ENCODE data around the gene PI4K2B.
"Not testable (repeated sequence)": the region's sequence is repeated elsewhere in the genome, so short reads cannot be mapped to it uniquely, and the experiment has no call there.

Gene PI4K2B

DNA sequence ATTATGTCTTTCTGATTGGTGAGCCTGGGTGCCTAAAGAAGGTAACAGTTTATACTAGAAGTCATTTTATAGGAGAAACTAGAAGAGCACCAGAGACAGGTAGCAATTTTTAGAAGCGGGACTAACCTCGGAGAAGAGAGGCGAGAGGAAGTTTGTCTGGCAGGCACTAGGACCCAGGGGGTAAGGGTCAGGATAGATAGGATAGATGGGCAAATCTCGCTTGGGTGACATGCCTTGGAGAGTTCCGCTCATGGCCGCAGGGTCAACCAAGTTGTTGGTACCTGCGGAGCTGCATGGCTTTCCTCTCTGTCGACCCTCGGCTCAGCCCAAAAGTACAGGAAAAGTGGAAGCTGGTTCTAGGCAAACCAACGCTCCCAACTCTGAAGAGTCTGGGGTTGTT lies 11.3 kb downstream of the PI4K2B start:
- TF ChIP-seq, protein P1, sequence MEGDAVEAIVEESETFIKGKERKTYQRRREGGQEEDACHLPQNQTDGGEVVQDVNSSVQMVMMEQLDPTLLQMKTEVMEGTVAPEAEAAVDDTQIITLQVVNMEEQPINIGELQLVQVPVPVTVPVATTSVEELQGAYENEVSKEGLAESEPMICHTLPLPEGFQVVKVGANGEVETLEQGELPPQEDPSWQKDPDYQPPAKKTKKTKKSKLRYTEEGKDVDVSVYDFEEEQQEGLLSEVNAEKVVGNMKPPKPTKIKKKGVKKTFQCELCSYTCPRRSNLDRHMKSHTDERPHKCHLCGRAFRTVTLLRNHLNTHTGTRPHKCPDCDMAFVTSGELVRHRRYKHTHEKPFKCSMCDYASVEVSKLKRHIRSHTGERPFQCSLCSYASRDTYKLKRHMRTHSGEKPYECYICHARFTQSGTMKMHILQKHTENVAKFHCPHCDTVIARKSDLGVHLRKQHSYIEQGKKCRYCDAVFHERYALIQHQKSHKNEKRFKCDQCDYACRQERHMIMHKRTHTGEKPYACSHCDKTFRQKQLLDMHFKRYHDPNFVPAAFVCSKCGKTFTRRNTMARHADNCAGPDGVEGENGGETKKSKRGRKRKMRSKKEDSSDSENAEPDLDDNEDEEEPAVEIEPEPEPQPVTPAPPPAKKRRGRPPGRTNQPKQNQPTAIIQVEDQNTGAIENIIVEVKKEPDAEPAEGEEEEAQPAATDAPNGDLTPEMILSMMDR (IDR thresholded peaks at IDR 0.05; ENCODE audit: control insufficient read depth, insufficient read depth, low read depth, low read length, missing control alignments) = no peak
- no peak for DNase-seq (ENCODE audit: low read depth)

DNA sequence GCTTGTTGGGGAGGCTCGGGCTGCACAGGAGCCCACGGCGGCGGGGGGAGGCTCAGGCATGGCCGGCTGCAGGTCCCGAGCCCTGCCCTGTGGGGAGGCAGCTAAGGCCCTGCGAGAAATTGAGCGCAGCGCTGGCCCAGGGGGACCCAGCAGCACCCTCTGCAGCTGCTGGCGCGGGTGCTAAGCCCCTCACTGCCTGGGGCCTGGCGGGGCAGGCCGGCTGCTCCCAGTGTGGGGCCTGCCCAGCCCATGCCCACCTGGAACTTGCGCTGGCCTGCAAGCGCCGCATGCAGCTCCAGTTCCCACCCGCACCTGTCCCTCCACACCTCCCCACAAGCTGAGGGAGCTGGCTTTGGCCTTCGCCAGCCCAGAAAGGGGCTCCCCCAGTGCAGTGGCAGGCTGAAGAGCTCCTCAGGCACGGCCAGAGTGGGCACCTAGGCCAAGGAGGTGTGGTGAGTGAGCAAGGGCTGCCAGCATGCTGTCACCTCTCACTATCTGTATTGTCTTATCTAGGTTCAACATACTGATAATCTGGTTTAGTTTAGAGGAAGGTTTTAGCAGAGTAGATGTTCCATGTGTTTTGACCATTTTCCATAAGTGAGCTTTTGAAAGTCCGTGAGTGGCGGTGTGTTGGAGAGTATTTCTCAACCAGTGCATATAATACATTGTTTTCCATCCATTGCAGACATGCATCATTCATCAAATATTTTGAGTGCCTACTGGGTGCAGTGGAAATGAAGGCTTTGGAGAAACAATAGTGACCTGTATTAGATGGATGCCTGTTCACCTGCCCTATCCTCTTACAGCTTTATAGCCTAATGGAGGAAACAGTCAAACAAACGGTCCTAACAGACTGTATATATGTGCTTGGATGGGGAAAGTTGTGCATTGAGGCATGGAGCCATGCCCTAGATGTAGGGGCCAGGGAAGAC lies 13.1 kb downstream of the PI4K2B start:
- TF ChIP-seq, protein P1 (IDR thresholded peaks at IDR 0.05; ENCODE audit: control insufficient read depth, insufficient read depth, low read depth, low read length, missing control alignments) = no peak
- no peak for DNase-seq (ENCODE audit: low read depth)

More for the DNA sequence above, 11.3 kb downstream of the PI4K2B start:
- H3K4me3 ChIP-seq (ENCODE audit: control insufficient read depth, low read depth, low read length) = no peak overlapping the region

DNA sequence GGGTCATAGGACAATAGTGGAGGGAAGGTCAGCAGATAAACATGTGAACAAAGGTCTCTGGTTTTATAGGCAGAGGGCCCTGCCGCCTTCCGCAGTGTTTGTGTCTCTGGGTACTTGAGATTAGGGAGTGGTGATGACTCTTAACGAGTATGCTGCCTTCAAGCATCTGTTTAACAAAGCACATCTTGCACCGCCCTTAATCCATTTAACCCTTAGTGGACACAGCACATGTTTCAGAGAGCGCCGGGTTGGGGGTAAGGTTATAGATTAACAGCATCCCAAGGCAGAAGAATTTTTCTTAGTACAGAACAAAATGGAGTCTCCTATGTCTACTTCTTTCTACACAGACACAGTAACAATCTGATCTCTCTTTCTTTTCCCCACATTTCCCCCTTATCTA lies 15.0 kb downstream of the PI4K2B start:
- H3K4me3 ChIP-seq (ENCODE audit: control insufficient read depth, low read depth, low read length); DNase-seq (ENCODE audit: low read depth): not testable (repeated sequence)

More for the DNA sequence above, 13.1 kb downstream of the PI4K2B start:
- H3K4me3 ChIP-seq (ENCODE audit: control insufficient read depth, low read depth, low read length) = no peak overlapping the region

DNA sequence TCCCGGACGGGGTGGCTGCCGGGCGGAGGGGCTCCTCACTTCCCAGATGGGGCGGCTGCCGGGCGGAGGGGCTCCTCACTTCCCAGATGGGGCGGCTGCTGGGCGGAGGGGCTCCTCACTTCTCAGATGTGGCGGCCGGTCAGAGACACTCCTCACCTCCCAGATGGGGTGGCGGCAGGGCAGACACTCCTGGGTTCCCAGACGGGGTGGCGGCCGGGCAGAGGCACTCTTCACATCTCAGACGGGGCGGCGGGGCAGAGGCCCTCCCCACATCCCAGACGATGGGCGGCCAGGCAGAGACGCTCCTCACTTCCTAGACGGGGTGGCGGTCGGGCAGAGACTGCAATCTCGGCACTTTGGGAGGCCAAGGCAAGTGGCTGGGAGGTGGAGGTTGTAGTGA lies 15.7 kb downstream of the PI4K2B start:
- not testable (repeated sequence) for DNase-seq (ENCODE audit: low read depth)

DNA sequence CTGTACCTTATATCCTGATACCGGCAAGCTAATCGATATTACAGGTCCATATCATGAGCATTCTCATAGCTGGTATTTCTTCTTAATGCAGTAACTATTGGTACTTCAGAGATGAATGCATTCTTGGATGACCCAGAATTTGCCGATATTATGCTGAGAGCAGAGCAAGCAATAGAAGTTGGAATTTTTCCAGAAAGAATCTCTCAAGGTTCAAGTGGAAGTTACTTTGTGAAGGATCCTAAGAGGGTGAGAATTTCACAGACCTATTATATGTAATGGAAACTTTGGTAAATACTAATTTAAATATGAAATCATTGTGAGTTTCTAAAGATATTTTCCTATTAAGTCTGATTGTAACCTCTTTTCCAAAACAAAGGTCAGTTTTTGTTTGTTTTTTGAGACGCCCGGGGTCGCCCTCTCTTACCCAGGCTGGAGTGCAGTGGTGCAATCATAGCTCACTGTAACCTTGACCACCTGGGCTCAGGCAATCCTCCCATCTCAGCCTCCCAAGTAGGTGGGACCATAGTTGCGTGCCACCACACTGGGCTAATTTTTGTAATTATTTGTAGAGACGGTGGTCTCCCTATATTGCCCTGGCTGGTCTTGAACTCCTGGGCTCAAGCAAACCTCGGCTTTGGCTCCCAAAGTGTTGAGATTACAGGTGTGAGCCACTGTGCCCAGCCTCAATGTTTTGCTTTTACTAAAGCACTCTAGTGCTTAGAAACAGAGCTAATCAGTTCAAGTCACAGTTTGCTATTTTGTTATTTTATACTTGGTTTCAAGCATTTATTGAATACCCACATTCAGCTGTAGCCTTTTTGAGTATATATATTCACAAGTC lies 18.6 kb downstream of the PI4K2B start:
- H3K4me3 ChIP-seq (ENCODE audit: control insufficient read depth, low read depth, low read length) = no peak overlapping the region
- no peak for DNase-seq (ENCODE audit: low read depth)
- TF ChIP-seq, protein P1 (IDR thresholded peaks at IDR 0.05; ENCODE audit: control insufficient read depth, insufficient read depth, low read depth, low read length, missing control alignments) = no peak

More for the DNA sequence above, 15.7 kb downstream of the PI4K2B start:
- not testable (repeated sequence) for H3K4me3 ChIP-seq (ENCODE audit: control insufficient read depth, low read depth, low read length)

DNA sequence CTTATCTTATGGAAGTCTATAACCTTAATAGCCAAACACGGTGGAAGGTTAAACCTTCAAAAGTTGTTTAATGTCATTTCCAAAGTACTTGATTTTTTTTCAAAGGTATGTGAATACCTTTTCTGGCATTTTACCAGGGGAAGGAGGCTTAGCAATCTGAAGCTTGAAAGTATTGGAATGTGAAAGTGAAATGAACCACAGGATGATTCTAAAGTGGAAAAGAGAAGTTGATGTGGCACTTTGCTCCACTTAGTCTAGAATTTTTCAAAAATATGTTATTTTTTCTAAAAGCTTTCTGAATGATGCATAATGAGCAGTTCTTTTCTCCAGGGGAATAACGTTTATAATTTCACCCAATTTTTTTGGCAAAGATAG lies 19.2 kb downstream of the PI4K2B start:
- no peak overlapping the region for H3K4me3 ChIP-seq (ENCODE audit: control insufficient read depth, low read depth, low read length)
- no peak for DNase-seq (ENCODE audit: low read depth)
- TF ChIP-seq, protein P1 (IDR thresholded peaks at IDR 0.05; ENCODE audit: control insufficient read depth, insufficient read depth, low read depth, low read length, missing control alignments) = no peak

DNA sequence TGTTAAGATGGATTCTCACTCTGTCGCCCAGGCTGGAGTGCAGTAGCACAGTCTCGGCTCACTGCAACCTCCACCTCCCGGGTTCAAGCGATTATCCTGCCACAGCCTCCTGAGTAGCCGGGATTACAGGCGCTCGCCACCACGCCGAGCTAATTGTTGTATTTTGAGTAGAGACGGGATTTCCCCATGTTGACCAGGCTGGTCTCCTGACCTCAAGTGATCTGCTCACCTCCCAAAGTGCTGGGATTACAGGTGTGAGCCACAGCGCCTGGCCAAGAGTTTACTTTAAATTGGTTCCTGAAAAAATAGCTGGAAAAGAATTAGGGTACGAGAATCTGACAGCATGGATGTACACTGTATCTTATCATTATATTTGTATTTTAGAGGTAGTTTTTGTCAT lies 20.0 kb downstream of the PI4K2B start:
- not testable (repeated sequence) for H3K4me3 ChIP-seq (ENCODE audit: control insufficient read depth, low read depth, low read length); DNase-seq (ENCODE audit: low read depth)

DNA sequence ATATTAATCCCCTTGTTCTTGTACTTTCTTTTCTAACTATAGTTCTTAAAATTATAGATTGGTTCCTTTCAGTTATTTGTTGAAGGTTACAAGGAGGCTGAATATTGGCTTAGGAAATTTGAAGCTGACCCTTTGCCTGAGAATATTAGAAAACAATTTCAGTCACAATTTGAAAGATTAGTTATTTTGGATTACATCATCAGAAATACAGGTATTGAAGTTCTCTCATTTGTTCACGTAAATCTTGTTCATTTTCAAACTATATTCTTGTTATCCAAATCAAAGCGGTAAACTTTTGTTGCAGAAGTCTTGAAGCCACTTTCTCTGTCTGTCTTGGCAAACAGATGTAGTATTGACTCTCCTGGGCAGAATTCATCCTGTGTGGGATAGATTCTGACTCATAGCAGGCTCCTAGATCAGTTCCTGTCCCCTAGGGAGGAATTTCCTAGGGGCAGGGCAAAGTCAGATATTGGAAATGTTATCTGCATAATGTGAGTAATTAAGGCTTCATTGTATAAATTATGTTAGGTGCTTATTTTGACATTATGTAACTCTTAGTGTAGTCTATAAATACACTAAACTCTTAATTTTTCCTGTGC lies 25.2 kb downstream of the PI4K2B start:
- no peak for DNase-seq (ENCODE audit: low read depth)
- TF ChIP-seq, protein P1 (IDR thresholded peaks at IDR 0.05; ENCODE audit: control insufficient read depth, insufficient read depth, low read depth, low read length, missing control alignments) = no peak
- no peak overlapping the region for H3K4me3 ChIP-seq (ENCODE audit: control insufficient read depth, low read depth, low read length)
